OCI-LY3 (cell line): Measurements from ENCODE around the gene NUDCD3.

Source experiments
- H2AFZ ChIP-seq: fragments of 200-600, 300-600 bp; shearing (Covaris generic); 2 replicates; pipeline ENCODE4 v1.6.0; 2014; ENCODE audit warnings: antibody characterized with exemption, low read depth, low read length
- H3K27ac ChIP-seq: fragments of 200-600, 300-600 bp; sonication (generic); 2 replicates; pipeline ENCODE4 v1.5.1; 2014; ENCODE audit warnings: mild to moderate bottlenecking, low read length, moderate library complexity, mixed read lengths
- H3K27me3 ChIP-seq: fragments of 200-600, 300-600 bp; sonication (generic); 2 replicates; pipeline ENCODE4 v1.6.1; 2014; ENCODE audit warnings: low read depth, low read length, mixed read lengths
- H3K36me3 ChIP-seq: fragments of 200-600, 300-600 bp; sonication (generic); replicated peaks from 2 replicates; pipeline ENCODE3; 2014; ENCODE audit warnings: low read depth, low read length, mixed read lengths
- H3K4me1 ChIP-seq: fragments of 300-600, 200-600 bp; sonication (generic); 2 replicates; pipeline ENCODE4 v1.6.1; 2014; ENCODE audit warnings: low read length, mixed read lengths
- H3K4me2 ChIP-seq: fragments of 200-600, 300-600 bp; sonication (generic); 2 replicates; pipeline ENCODE4 v1.6.1; 2014; ENCODE audit warnings: low read length, mixed read lengths
- H3K4me3 ChIP-seq: fragments of 300-600, 200-600 bp; sonication (generic); 2 replicates; pipeline ENCODE4 v1.5.1; 2014; ENCODE audit warnings: antibody characterized with exemption, mild to moderate bottlenecking, low read length, moderate library complexity
- H3K79me2 ChIP-seq: fragments of 300-600, 200-600 bp; shearing (Covaris generic); 2 replicates; pipeline ENCODE4 v1.6.1; 2014; ENCODE audit warnings: mild to moderate bottlenecking, low read length, mixed read lengths
- H3K9ac ChIP-seq: fragments of 300-600, 200-600 bp; shearing (Covaris generic); 2 replicates; pipeline ENCODE4 v1.6.0; 2014; ENCODE audit warnings: mild to moderate bottlenecking, low read length, moderate library complexity
- H3K9me3 ChIP-seq: fragments of 200-600, 300-600 bp; shearing (Covaris generic); 2 replicates; pipeline ENCODE4 v1.6.1; 2014; ENCODE audit warnings: low read length, mixed read lengths; ENCODE audit not compliant: insufficient read depth
- H4K20me1 ChIP-seq: fragments of 200-600, 300-600 bp; sonication (generic); 2 replicates; pipeline ENCODE4 v1.6.1; 2016; ENCODE audit warnings: low read length, mixed read lengths; ENCODE audit not compliant: insufficient read depth
- EZH2phosphoT487 ChIP-seq: fragments of 200-600 bp; shearing (Covaris generic); IDR thresholded peaks from 2 replicates; pipeline ENCODE4 v1.6.1; 2018; ENCODE audit warnings: antibody characterized with exemption, mixed run types, low read depth
- TF ChIP-seq, protein P1 (sequence below): fragments of 200-600, 300-600 bp; sonication (generic); IDR thresholded peaks from 2 replicates; pipeline ENCODE4 v1.5.1; 2014; ENCODE audit warnings: antibody characterized with exemption, low read length, low read depth

The NUDCD3 gene

GRCh38 chr7:44470628-44471245 lies 19.7 kb downstream of the NUDCD3 start:
- H3K27me3 ChIP-seq: no peaks in the 10 kb centered on the region
- peaks cover 27% of the 10 kb centered on the region for H4K20me1 ChIP-seq
- no peak overlapping the region for H3K27ac ChIP-seq
- TF ChIP-seq, protein P1, sequence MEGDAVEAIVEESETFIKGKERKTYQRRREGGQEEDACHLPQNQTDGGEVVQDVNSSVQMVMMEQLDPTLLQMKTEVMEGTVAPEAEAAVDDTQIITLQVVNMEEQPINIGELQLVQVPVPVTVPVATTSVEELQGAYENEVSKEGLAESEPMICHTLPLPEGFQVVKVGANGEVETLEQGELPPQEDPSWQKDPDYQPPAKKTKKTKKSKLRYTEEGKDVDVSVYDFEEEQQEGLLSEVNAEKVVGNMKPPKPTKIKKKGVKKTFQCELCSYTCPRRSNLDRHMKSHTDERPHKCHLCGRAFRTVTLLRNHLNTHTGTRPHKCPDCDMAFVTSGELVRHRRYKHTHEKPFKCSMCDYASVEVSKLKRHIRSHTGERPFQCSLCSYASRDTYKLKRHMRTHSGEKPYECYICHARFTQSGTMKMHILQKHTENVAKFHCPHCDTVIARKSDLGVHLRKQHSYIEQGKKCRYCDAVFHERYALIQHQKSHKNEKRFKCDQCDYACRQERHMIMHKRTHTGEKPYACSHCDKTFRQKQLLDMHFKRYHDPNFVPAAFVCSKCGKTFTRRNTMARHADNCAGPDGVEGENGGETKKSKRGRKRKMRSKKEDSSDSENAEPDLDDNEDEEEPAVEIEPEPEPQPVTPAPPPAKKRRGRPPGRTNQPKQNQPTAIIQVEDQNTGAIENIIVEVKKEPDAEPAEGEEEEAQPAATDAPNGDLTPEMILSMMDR: no peak
- TF ChIP-seq EZH2phosphoT487: no peak
- no peak overlapping the region for H3K9ac ChIP-seq
- no peak overlapping the region for H3K4me3 ChIP-seq
- H3K9me3 ChIP-seq: no peaks in the 10 kb centered on the region
- peaks cover 47% of the 10 kb centered on the region for H3K36me3 ChIP-seq
- H2AFZ ChIP-seq: no peak overlapping the region
- H3K4me2 ChIP-seq: no peak overlapping the region
- no peaks in the 10 kb centered on the region for H3K4me1 ChIP-seq
- peaks cover 65% of the 10 kb centered on the region for H3K79me2 ChIP-seq

- TF ChIP-seq, protein P1: no peak
- TF ChIP-seq EZH2phosphoT487: no peak
- H3K9me3 ChIP-seq: no peaks in the 10 kb centered on the region
- H3K4me1 ChIP-seq: no peaks in the 10 kb centered on the region
- no peak overlapping the region for H2AFZ ChIP-seq
- peaks cover 33% of the 10 kb centered on the region for H4K20me1 ChIP-seq
- H3K27ac ChIP-seq: no peak overlapping the region
- no peak overlapping the region for H3K9ac ChIP-seq
- peaks cover 50% of the 10 kb centered on the region for H3K36me3 ChIP-seq
- no peak overlapping the region for H3K4me2 ChIP-seq
- H3K4me3 ChIP-seq: no peak overlapping the region
- peaks cover 71% of the 10 kb centered on the region for H3K79me2 ChIP-seq
- no peaks in the 10 kb centered on the region for H3K27me3 ChIP-seq
Observed at GRCh38 chr7:44470135-44470479, 20.4 kb downstream of the NUDCD3 start.

DNA sequence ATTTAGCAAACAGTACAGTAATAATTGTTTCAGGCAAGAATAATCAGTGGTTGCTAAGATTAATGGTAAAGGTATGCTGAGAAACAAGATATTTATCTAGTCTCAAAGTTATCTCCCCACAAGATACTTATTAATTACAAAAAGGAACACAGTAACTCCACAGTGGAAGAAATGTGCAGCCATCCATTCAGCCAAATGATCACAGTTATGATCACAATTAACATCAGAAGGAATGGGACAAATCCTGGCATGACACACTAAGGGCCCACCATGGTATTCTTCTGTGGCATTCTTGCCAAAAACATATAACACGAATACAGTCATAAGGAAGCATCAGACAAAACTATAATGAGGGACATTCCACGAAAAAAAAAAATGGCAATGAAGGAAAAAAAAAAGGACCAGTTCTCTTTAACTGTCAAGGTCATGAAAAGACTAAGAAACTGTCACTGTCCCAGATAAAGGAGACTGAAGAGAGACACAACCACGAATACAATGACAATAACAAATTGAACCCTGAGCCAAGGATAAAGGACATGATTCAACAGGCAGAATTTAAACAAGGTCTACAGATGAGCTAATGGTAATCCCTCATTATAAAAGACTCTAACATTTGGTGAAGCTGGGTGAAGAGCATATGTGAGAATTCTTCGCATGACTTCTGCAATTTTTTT lies 20.9 kb downstream of the NUDCD3 start:
- Histone ChIP-seq H3K36me3 (peaks cover 47% of the 10 kb centered on the region), H3K79me2 (peaks cover 76% of the 10 kb centered on the region)

DNA sequence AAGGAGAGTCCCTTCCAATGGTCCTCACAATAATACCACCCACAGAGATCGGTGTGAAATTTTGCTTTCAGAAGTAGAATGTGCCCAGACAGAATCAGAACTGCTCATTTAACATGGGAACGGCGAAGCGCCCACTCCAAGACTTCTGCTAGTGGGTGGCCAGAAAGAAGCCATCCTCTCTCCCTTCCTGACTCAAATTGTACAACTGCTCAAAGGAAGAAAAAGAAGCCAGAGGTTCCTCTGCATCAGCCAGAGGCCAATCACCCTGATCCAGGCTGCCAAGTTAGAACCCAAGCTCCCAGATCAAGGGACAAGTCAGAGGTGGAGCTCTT lies 23.3 kb downstream of the NUDCD3 start:
- peaks cover 75% of the 10 kb centered on the region for H3K79me2 ChIP-seq

More for the DNA sequence above, 20.9 kb downstream of the NUDCD3 start:
- no peaks in the 10 kb centered on the region for H3K4me1 ChIP-seq
- peaks cover 33% of the 10 kb centered on the region for H4K20me1 ChIP-seq
- no peak overlapping the region for H3K4me2 ChIP-seq
- no peaks in the 10 kb centered on the region for H3K9me3 ChIP-seq
- H3K9ac ChIP-seq: no peak overlapping the region
- H2AFZ ChIP-seq: no peak overlapping the region
- H3K27ac ChIP-seq: no peak overlapping the region
- H3K27me3 ChIP-seq: no peaks in the 10 kb centered on the region
- TF ChIP-seq, protein P1: no peak
- TF ChIP-seq EZH2phosphoT487: no peak
- no peak overlapping the region for H3K4me3 ChIP-seq

More for the DNA sequence above, 23.3 kb downstream of the NUDCD3 start:
- H3K9ac ChIP-seq: no peak overlapping the region
- no peak overlapping the region for H2AFZ ChIP-seq
- H3K4me2 ChIP-seq: no peak overlapping the region
- H3K36me3 ChIP-seq: peaks cover 39% of the 10 kb centered on the region
- no peak overlapping the region for H3K4me3 ChIP-seq
- no peak for TF ChIP-seq EZH2phosphoT487
- TF ChIP-seq, protein P1: no peak
- no peaks in the 10 kb centered on the region for H3K4me1 ChIP-seq
- H3K9me3 ChIP-seq: no peaks in the 10 kb centered on the region
- H4K20me1 ChIP-seq: peaks cover 41% of the 10 kb centered on the region
- H3K27ac ChIP-seq: no peak overlapping the region
- H3K27me3 ChIP-seq: no peaks in the 10 kb centered on the region
